SHP77 (cell line): Measurements from ENCODE around the gene SLC35D1.
"Not testable (repeated sequence)": the region's sequence is repeated elsewhere in the genome, so short reads cannot be mapped to it uniquely, and the experiment has no call there.

Experiments
- DNase-seq, 2 experiments: peaks; one replicate each; lab custom pipeline; 2025; lab: John Stamatoyannopoulos, UW

SLC35D1 gene

GRCh38 chr1:66985835-66986234 is 68.1 kb downstream of the SLC35D1 start:
- DNase-seq: no peak

DNA sequence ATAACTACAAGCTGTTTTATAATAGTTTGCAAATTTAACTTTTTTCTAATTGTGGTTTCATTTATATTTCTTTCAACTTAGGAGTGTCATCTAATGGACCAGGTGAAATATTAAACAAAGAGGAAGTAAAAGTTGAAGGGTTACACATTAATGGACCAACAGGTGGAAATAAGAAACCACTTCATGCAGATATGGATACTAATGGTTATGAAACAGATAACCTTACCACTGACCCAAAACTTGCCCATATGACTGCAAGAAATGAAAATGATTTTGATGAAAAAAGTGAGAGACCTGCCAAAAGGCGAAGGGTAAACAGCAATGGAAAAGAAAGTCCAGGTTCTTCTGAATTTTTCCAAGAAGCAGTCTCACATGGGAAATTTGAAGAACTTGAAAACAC is 69.5 kb downstream of the SLC35D1 start:
- no peak for DNase-seq

- DNase-seq: no peak
These were observed 71.2 kb downstream of the SLC35D1 start for GRCh38 chr1:66982561-66983260.

- DNase-seq: no peak
These were observed 72.3 kb downstream of the SLC35D1 start for GRCh38 chr1:66981679-66982078.

GRCh38 chr1:66980745-66981367 is 73.1 kb downstream of the SLC35D1 start:
- peak in 1 of 2 experiments; percentile 27 for DNase-seq

- not testable (repeated sequence) for DNase-seq
These were observed 74.3 kb downstream of the SLC35D1 start for GRCh38 chr1:66979621-66980020.

DNA sequence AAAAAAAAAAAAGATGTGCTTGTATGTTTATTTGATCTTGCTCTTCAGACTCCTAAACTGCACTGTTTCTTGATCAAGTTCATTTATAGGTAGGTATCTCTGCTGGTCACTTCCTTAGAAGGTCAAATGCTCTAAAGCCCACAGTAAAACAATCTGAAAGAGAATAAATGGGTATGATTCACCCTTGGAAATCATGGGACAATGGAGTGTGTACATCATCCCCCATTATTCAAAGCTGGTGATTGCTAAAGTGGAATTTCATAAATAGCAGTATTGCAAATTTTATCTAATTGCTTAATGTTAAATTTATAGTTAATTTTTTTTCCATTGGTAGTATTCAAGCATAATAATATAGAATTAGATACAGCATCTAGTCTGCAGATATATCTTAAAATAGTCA is 75.7 kb downstream of the SLC35D1 start:
- DNase-seq: no peak

DNA sequence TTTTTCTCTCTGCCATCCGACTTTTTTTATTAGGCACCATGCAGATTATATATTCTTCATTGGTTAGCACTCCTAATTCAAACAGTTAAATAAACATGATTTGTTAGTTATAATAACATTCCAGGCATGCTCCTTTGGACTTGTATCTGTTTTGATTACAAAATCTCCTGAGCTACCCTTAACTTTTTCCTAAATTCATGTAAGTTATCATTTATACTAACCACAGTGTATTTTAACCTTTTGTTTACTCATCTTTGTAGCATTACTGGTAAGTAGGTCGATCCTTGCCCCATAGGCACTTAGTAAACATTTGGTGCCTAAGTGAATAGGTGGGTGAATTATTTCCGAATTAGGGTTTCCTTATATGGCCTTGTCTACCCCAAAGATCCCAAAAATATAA is 85.4 kb downstream of the SLC35D1 start:
- DNase-seq: no peak

- not testable (repeated sequence) for DNase-seq
These were observed 87.6 kb downstream of the SLC35D1 start for GRCh38 chr1:66966188-66966873.

GRCh38 chr1:66957938-66958337 is 96.0 kb downstream of the SLC35D1 start:
- DNase-seq: no peak

GRCh38 chr1:66954208-66954607 is 99.7 kb downstream of the SLC35D1 start:
- DNase-seq: no peak

- no peak for DNase-seq
These were observed 102.4 kb downstream of the SLC35D1 start for GRCh38 chr1:66951513-66951912.
